Breast epithelium (tissue), 4 donors: ENCODE results near the gene SLC39A11. TPM values are rescaled to one million over a fixed set of nuclear protein-coding genes. Genes with fewer than 3 reads are reported as not detected.
"Not testable (repeated sequence)": the region's sequence is repeated elsewhere in the genome, so short reads cannot be mapped to it uniquely, and the experiment has no call there.

ENCODE experiments used
- DNase-seq, 2 donors: peaks; one replicate each; pipeline ENCODE4 v3.0.0-alpha.2; 2019; ENCODE audit warnings: low spot score in 2 of 2
- H3K27ac ChIP-seq, 2 donors: fragments of 200-600 bp; sonication (generic) in 1 of 2; one replicate each; pipeline ENCODE4 v1.5.1; 2016 to 2019; ENCODE audit warnings: mild to moderate bottlenecking in 1 of 2
- H3K27me3 ChIP-seq, 2 donors: fragments of 200-600 bp; sonication (generic) in 1 of 2; one replicate each; pipeline versions ENCODE4 v1.5.1 to v1.6.0; 2017 to 2019; ENCODE audit warnings: control low read depth in 1 of 2, mild to moderate bottlenecking in 1 of 2
- H3K36me3 ChIP-seq: fragments of 200-600 bp; one replicate; pipeline ENCODE4 v1.5.1; 2019
- H3K4me1 ChIP-seq, 2 donors: fragments of 200-600 bp; sonication (generic); one replicate each; pipeline ENCODE4 v1.5.1; 2016 to 2019; ENCODE audit warnings: control low read depth in 1 of 2
- H3K4me3 ChIP-seq, 3 donors: fragments of 200-600 bp; sonication (generic); 1 replicate in 2 of 3; 2 replicates in 1 of 3; pipeline ENCODE4 v1.5.1; 2016 to 2019; ENCODE audit warnings: mild to moderate bottlenecking in 3 of 3, moderate library complexity in 2 of 3
- H3K9me3 ChIP-seq, 2 donors: fragments of 200-600 bp; sonication (generic) in 1 of 2; one replicate each; pipeline ENCODE4 v1.5.1; 2016 to 2019; ENCODE audit warnings: control low read depth in 1 of 2
- CTCF ChIP-seq, 3 donors: fragments of 450-650 bp; IDR thresholded peaks; one replicate each; pipeline ENCODE4 v1.5.1; 2016 to 2017; ENCODE audit warnings: antibody characterized with exemption in 3 of 3, mild to moderate bottlenecking in 3 of 3, moderate library complexity in 3 of 3
- POLR2A ChIP-seq: fragments of 450-650 bp; IDR thresholded peaks from one replicate; pipeline ENCODE4 v1.6.1; 2016; ENCODE audit warnings: antibody characterized with exemption, mild to moderate bottlenecking, moderate library complexity
- POLR2AphosphoS5 ChIP-seq, 3 donors: sonication (generic); formaldehyde crosslinking; IDR thresholded peaks; one replicate each; pipeline ENCODE4 v1.6.1; 2017; ENCODE audit warnings: antibody characterized with exemption in 3 of 3
- intact Hi-C: fragments of 100-400 bp; cut with DNase I; formaldehyde crosslinking; loops from one replicate; pipeline ENCODE4 v1.15.1; 2023; ENCODE audit warnings: low total_unique reads
- total RNA-seq, 3 donors: library from RNA; depleted of rRNA; stranded (reverse); fragments of >200 nt; gene quantifications; one replicate each; pipeline ENCODE4 v1.1.0, GENCODE V29; 2016

SLC39A11 gene
- total RNA-seq, 3 donors from 2014 or later: 31.8 to 54.6 (median 47.0) TPM

GRCh38 chr17:73138541-73139138 lies 46.2 kb upstream of the SLC39A11 start:
- no peaks in the 10 kb centered on the region for H3K36me3 ChIP-seq
- no peak for DNase-seq
- H3K9me3 ChIP-seq: no peaks in the 10 kb centered on the region
- H3K27me3 ChIP-seq: no peaks in the 10 kb centered on the region
- no peak overlapping the region for H3K27ac ChIP-seq
- no peak overlapping the region for H3K4me3 ChIP-seq
- intact Hi-C loops: no loop called here
- no peaks in the 10 kb centered on the region for H3K4me1 ChIP-seq
- no peak for TF ChIP-seq CTCF (IDR thresholded peaks at IDR 0.05)
- no peak for TF ChIP-seq POLR2A
- no peak for TF ChIP-seq POLR2AphosphoS5 (IDR thresholded peaks at IDR 0.05)

- Histone ChIP-seq H3K27me3 (no peaks in the 10 kb centered on the region), H3K4me3 (no peak overlapping the region), H3K36me3 (no peaks in the 10 kb centered on the region), H3K9me3 (no peaks in the 10 kb centered on the region), H3K4me1 (no peaks in the 10 kb centered on the region), H3K27ac (no peak overlapping the region)
- intact Hi-C loops: no loop called here
- no peak for TF ChIP-seq CTCF (IDR thresholded peaks at IDR 0.05)
- TF ChIP-seq POLR2AphosphoS5 (IDR thresholded peaks at IDR 0.05): no peak
- TF ChIP-seq POLR2A: no peak
- no peak for DNase-seq
Measured at GRCh38 chr17:73137376-73137775, 44.9 kb upstream of the SLC39A11 start.

- Histone ChIP-seq H3K4me3 (no peak overlapping the region), H3K9me3 (no peaks in the 10 kb centered on the region), H3K27ac (no peak overlapping the region), H3K27me3 (no peaks in the 10 kb centered on the region), H3K4me1 (no peaks in the 10 kb centered on the region), H3K36me3 (no peaks in the 10 kb centered on the region)
- TF ChIP-seq CTCF (IDR thresholded peaks at IDR 0.05) (no peak), POLR2AphosphoS5 (IDR thresholded peaks at IDR 0.05) (no peak), POLR2A (no peak)
- intact Hi-C loops: no loop called here
- DNase-seq: no peak
Measured at GRCh38 chr17:73135766-73136165, 43.3 kb upstream of the SLC39A11 start.

GRCh38 chr17:73133911-73134649 lies 41.6 kb upstream of the SLC39A11 start:
- DNase-seq: no peak
- Histone ChIP-seq H3K27ac (no peak overlapping the region), H3K4me3 (no peak overlapping the region), H3K9me3 (no peaks in the 10 kb centered on the region), H3K4me1 (no peaks in the 10 kb centered on the region), H3K27me3 (no peaks in the 10 kb centered on the region), H3K36me3 (no peaks in the 10 kb centered on the region)
- intact Hi-C loops: no loop called here
- TF ChIP-seq POLR2AphosphoS5 (IDR thresholded peaks at IDR 0.05) (no peak), POLR2A (no peak), CTCF (IDR thresholded peaks at IDR 0.05) (no peak)

- no peaks in the 10 kb centered on the region for H3K36me3 ChIP-seq
- intact Hi-C loops: no loop called here
- no peak overlapping the region for H3K4me3 ChIP-seq
Measured at GRCh38 chr17:73132085-73132492, 39.6 kb upstream of the SLC39A11 start.

GRCh38 chr17:73131439-73131838 lies 39.0 kb upstream of the SLC39A11 start:
- H3K27ac ChIP-seq, H3K36me3 ChIP-seq, H3K4me1 ChIP-seq, H3K4me3 ChIP-seq, H3K9me3 ChIP-seq, intact Hi-C loops, DNase-seq, H3K27me3 ChIP-seq: not testable (repeated sequence)

More at GRCh38 chr17:73132085-73132492, 39.6 kb upstream of the SLC39A11 start:
- Histone ChIP-seq H3K27me3 (no peaks in the 10 kb centered on the region), H3K27ac (no peak overlapping the region), H3K9me3 (no peaks in the 10 kb centered on the region), H3K4me1 (no peaks in the 10 kb centered on the region)
- no peak for DNase-seq
- no peak for TF ChIP-seq POLR2AphosphoS5 (IDR thresholded peaks at IDR 0.05)
- TF ChIP-seq CTCF (IDR thresholded peaks at IDR 0.05): no peak
- TF ChIP-seq POLR2A: no peak
